Activated CD4-positive, alpha-beta T cell treated with anti-CD3 and anti-CD28 coated beads, Interleukin-2, Interleukin-6, amounts not matched to agents 100 ng/mL and 50 ng/mL, durations not matched to agents 16 hours and 8 hours (primary cell): ENCODE results near the gene TTBK2.
"Not testable (repeated sequence)": the region's sequence is repeated elsewhere in the genome, so short reads cannot be mapped to it uniquely, and the experiment has no call there.

Experiments
- DNase-seq: peaks from one replicate; pipeline ENCODE4 v3.0.0-alpha.2; 2020

The TTBK2 gene

DNA sequence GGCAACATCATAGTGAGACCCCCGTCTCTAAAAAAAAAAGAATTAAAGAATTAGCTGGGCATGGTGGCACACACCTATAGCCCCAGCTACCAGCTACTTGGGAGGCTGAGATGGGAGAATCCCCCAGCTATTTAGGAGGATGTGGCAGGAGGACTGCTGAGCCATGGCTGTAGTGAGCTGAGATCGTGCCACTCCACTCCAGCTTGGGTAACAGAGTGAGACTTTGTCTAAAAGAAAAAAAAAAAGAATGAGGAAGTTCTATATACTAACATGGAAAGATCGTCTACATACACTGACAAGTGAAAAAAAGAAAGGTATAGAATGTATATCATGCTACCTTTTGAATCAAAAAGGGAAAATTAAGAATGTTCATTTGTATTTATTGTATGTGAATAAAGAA is 99.8 kb downstream of the TTBK2 start:
- no peak for DNase-seq

DNA sequence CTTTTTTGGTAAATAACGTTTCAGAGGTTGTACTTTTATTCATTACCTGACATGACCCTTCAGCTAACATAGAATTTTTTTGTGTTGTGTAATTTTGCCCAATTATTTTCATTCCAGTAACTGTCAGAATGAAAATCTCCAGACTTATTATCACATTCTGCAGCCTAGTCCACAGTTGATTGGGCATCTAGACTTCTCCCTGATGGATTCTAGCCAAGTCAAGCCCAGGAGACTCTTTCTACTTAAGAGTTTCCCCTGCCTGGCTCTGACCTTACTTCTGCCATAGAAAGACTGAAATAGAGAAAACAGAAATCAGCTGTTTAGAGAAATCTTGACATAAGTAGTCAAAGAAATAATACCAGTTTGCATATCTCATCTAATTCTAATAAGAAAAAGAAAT is 100.8 kb downstream of the TTBK2 start:
- DNase-seq, result no peak

DNA sequence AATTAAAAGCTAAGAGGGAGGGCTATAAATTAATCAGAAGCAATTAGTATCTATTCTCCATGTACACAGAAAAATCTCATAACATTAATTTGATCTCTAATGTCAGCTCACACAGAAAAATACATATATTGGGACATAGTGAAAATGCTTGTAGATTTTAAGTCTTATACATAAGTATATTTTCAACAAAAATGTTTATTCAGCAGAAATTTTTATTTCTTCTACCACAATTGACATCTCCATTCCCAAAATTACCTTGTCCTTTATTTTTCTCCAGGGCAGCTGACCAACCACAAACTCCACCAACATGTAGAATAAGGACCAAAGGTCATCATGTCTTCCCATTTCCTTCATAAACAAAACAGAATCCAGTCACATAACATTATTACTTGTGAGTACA is 109.1 kb downstream of the TTBK2 start:
- DNase-seq, result no peak

DNA sequence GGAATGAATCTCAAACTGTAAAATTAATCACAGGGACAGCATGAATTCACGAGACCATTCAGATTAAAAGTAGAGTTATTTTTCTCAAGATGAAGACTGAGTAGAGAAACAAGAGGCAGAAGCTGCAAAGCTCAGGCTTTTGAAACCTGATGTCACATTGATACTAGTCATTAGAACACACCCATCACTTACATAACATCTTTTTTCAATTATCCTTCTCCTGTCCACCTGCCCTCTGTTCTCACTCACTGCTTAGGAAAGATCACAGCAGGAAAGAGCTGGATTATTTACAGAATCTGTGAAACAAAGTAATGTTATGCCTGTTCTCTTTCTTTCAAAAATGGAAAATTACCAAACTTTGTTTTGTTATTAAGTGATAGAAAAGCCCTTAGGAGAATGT is 111.7 kb downstream of the TTBK2 start:
- no peak for DNase-seq

DNA sequence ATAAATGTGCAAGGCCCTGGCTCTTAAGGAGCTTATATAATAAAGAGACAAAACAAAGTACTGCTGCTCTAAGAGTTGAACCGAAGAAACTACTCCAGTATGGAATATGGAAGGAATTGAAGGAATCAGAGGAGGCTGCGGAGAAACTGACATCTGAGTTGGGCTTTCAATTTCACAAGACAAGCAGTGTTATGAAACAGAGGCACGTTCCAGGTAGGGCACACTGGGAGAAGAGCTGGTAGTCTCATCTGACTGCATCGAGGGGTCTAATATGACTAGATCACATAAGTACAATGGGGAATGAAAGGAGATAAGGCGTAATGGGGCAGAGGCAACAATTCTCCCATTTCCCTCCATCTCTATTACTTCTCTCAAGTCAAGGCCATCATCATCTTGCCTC is 115.3 kb downstream of the TTBK2 start:
- no peak for DNase-seq

DNA sequence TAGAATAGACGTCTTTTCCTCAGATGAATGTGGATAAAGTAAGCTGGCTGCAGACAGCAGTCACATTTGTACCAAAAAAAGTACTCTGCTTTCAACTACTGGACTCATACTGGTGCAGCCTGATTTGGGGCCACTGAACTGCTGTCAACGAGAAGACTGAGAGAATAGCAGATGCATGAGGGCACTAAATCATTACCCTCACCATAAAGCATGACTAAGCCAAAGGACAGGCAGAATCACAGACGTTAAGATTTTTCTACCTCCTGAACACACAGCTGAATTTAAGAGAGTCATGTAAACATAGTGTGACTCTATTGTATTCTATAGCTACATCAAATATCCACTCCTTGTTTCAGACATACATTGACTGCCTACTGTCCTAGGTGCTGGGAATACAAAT is 115.8 kb downstream of the TTBK2 start:
- no peak for DNase-seq

DNA sequence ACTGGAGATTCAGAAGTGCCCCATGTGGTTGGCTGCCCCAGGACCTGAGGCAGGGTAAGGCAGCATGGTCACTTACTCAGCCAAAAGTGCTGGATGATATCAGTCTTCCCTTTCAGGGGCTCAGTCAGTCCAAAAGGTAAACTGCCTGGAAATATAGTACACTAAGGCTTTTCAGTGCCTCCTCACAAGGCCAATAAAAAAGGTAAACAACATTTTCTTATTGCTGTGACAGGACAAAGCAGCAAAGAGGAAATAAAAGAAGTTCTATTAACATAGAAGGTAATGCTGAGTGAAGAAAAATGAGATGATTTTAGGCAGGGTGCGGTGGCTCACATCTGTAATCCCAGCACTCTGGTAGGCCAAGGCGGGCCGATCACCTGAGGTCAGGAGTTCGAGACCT is 117.1 kb downstream of the TTBK2 start:
- DNase-seq, result no peak

DNA sequence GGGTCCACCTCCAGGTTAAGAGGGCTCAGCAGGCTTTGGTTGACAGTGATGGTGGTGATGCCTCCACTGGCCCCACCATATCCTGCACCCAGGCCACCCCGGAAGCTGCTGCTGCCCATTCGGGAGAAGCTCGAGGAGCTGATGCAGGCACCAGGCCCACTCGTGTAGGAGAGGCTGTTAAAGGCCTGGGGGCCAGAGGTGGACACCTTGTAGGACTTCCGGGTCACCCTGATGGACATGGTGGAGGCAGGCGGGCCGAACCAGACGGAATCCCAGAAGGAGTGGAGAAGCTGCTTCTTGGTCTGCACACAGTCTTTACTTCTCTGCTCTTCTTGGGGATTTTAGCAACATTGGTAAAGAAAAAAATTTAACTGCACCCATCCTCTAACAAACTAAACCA is 118.4 kb downstream of the TTBK2 start:
- no peak for DNase-seq

DNA sequence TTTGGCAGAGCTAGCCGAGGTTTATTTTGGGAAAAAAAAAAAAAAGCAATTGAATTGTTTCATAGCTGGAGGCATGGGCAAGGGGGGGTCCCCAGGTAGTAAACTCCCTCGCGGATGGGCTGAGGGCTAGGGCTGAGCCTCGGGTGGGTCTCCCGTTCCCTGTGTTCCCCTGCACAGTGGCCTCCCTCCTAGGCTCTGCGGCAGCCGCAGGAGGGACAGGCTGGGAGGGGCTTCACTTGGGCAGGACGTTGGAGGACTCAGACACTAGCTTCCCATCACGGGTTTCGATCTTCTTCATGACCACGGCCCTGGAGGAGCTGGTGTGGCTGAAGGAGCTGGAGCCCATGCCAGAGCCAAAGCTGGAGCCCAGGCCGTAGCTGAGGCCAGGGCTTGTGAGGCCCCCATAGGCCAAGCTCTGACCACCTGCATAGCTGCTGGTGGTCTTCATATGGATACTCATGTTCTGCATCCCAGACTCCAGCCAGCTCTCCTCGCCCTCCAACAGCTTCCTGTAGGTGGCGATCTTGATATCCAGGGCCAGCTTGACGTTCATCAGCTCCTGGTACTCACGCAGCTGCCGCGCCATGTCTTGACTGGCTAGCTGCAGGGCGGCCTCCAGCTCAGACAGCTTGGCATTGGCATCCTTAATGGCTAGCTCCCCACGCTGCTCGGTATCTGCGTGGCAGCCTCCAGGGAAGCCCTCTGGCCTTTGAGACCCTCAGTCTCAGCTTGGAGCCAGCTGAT is 119.7 kb downstream of the TTBK2 start:
- peak; percentile 8 for DNase-seq

DNA sequence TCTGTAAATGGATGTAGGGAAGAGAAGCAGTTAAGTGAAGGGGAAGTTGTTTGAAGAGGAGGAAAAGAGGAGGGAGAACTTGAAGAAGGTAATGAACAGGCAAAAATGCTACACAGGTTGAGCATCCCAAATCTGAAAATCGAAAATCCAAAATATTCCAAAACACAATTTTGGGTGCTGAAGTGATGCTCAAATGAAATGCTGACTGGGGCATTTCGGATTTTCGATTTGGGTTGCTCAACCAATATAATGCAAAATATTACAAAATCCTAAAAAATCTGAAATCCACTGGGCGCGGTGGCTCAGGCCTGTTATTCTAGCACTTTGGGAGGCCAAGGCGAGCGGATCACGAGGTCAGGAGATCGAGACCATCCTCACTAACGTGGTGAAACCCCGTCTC is 121.8 kb downstream of the TTBK2 start:
- no peak for DNase-seq

DNA sequence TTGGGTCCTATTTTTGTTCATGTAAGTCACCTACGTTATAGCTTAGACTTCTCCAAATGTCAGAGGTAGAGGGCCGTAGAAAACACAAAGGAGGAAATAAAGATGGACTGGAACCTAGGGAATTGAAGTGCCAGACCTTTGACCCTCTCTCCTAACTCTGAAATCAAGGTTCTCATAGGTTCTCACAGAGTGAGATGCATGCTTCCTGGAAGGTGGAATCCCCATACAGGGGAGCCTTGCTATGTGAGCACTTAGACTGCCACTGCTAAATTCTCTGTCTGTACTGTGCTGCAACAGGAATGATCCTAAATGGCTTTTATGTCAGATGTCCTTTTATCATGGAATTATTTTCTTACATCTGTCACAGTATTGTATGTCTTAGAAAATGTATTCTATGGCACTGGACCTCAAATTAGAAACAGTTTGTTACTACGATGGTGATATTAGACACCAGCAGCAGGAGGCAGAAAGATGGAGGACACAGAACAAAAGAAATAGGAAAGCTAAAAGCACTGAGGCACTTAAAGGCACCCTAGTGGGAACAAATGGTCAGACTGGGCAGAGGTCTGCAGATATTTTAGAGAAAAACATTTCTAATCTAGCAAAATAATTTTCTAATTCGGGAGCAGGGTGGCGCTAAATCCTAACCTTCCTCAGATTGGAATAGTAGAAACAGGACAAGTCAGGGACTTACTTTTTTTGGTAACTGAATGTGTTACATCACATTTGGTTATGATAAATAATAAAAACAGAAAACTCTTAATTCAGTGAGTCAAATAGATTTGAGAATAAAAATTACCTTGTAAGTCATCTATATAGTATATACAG is 123.4 kb downstream of the TTBK2 start:
- no peak for DNase-seq

DNA sequence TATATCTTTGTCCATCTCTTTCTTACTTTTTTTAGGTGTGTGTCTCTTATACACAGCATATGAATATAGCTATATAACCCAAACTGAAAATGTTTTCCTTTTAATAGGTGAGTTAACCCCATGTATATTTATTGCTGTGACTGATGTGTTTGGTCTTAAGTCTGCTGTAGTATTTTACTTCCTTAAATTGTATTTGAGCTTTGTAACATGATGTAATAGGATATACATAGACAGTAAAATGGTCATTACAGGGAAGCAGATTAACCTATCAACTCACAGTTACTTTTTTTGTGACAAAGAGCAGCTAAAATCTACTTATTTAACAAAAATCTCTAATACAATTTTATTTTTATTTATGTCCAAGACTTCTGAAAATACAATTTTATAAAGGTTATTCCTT is 131.9 kb downstream of the TTBK2 start:
- DNase-seq, result no peak

DNA sequence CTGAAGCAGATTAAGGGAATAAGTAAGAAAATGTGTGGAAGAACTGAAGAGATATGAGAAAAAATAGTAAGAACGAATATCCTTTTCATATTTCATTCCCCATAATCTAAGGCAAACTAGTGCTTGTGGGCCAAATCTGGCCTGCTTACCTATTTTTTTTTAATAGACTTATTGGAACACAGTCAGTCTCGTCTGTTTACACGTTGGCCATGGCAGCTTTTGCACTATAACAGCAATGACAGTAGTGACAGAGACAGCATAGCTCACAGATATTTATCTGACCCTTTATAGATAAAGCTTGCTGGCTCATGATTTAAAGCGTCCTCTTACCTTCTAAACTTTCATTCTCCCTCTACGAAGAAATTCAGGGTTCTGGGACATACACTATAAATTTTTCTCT is 133.6 kb downstream of the TTBK2 start:
- no peak for DNase-seq

DNA sequence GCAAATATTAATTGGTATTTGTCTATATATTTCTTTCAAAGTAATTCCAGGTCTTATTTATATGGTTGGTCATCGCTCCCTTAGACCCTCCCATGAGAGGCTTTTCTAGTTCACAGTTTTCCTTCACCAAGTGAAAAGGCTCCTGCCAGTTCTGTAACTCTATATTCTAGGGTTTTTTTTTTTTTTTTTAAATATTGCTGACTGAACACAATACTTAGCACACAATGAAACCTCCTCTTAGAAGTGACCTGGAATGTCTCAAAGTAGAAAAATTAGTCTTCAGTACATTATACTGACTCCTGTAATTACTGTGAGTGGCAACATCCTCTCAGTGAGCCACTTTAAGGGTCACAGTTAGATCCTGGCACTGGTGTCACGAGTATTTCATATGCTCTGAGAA is 135.0 kb downstream of the TTBK2 start:
- DNase-seq, result no peak

DNA sequence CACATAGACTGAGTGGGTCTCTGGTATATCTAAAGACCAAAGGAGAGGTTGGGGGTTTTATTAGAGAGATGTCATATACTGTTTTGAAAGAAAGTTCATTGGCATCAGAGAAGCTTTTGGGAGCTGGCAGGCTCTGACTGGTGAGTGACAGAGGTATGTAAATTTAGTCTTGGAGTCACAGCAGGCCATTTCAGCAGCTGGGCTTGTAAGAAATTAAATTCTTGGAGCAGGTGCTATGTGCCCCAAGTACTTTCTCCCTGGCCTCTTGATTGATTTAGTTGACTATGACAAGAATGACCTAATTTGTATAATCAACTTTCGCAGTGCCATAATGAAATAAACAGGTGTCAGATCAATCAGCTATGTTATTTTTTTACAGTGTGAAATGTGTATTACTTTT is 135.9 kb downstream of the TTBK2 start:
- DNase-seq, result no peak

DNA sequence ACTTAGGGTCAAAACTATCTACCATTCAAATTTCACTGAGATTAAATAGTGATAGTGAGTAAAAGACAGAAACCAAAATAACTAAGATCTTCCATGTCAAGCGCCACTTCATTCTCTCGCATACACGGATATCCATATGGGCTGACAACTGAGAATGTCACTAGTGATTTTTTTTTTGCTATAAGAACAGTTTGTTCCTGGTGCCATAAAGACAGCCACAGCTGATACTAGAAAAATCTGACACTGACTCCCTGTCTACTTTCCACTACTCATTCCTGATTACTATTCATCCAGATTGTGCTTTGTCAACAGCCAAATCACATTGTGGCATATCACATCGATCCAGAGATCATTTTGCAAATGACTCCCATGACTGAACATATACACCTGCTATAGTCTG is 137.9 kb downstream of the TTBK2 start:
- no peak for DNase-seq

DNA sequence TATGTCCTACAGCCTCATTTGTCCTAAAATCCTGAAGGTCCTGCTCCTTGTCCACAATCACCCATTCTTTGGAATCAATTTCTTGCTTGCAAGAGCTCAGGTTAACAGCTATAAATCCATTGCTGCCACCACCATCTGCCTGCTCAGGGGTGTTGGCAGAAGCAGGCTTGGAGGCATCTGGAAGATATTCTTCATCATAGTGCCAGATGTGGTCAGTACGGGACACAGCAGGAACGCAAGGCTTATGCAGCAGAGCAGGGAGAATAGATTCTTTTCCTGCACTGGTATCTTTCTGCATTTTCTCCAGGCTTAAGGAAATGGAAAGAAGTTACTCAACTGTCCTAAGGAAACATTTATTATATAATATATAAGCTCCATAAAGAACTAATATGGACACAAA is 145.2 kb downstream of the TTBK2 start:
- no peak for DNase-seq

DNA sequence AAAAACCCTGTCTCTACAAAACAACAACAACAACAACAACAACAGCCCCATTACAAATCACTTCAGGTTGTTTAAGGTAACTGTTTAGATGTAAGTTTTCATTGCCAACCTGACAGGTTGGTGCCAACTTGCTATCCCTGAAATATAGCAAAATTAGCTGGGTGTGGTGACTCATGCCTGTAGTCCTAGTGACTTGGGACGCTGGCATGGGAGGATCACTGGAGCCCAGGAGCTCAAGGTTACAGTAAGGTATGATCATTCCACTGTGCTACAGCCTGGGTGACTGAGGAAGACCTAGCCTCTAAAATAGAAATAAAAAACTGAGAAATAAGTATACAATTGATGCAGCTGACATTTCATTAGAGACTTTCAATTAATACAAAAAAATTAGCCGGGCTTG is 147.7 kb downstream of the TTBK2 start:
- no peak for DNase-seq

DNA sequence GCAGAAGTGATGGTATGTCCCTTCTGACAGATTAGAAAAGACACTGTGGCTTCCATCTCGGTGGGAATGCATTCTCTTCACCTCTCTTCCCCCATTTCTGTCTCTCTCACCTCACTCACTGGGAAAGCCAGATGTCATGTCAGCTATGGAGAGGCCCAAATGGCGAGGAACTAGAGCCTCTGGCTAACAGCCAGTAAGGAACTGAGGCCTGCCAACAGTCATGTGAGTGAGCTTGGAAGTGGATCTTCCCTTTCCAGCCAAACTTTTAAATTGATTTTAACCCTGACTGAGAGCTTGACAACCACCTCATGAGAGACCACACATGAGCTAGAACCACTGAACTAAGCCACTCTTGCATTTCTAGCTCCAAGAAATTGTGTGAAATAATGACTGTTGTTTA is 148.4 kb downstream of the TTBK2 start:
- DNase-seq, result no peak

DNA sequence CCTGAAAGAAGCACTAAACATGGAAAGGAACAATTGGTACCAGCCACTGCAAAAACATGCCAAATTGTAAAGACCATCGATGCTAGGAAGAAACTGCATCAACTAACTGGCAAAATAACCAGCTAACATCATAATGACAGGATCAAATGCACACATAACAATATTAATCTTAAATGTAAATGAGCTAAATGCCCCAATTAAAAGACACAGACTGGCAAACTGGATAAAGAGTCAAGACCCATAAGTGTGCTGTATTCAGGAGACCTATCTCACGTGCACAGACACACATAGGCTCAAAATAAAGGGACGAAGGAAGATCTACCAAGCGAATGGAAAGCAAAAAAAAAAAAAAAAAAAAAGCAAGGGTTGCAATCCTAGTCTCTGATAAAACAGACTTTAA is 154.5 kb downstream of the TTBK2 start:
- not testable (repeated sequence) for DNase-seq

DNA sequence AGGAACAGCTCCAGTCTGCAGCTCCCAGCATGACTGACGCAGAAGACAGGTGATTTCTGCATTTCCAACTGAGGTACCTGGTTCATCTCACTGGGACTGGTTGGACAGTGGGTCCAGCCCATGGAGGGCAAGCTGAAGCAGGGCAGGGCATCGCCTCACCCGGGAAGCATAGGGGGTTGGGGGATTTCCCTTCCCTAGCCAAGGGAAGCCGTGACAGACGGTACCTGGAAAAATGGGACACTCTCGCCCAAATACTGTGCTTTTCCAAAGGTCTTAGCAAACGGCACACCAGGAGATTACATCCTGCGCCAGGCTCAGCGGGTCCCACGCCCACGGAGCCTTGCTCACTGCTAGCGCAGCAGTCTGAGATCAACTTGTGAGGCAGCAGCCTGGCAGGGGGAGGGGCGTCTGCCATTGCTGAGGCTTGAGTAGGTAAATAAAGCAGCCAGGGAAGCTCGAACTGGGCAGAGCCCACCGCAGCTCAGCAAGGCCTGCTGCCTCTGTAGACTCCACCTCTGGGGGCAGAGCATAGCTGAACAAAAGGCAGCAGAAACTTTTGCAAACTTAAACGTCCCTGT is 156.3 kb downstream of the TTBK2 start:
- DNase-seq, result not testable (repeated sequence)

DNA sequence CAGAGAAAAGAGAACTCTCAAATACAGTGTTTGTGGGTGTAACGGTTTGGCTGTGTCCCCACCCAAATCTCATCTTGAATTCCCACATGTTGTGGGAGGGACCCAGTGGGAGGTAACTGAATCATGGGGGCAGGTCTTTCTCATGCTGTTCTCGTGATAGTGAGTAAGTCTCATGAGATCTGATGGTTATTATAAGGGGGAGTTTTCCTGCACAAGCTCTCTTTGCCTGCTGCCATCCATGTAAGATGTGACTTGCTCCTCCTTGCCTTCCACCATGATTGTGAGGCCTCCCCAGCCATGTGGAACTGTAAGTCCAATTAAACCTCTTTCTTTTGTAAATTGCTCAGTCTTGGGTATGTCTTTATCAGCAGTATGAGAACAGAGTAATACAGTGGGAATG is 158.8 kb downstream of the TTBK2 start:
- DNase-seq, result not testable (repeated sequence)

DNA sequence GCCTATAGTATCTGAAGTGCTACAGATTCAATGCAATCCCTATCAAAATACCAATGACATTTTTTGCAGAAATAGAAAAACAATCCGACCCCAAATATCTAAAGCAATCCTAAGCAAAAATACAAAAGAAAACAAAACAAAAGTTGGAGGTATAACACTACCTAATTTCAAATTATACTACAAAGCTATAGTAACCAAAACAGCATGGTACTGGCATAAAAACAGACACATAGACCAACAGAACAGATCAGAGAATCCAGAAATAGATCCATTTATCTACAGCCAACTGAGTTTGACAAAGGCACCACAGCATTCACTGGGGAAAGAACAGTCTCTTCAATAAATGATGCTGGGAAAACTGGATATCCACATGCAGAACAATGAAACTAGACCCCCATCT is 159.8 kb downstream of the TTBK2 start:
- DNase-seq, result no peak

DNA sequence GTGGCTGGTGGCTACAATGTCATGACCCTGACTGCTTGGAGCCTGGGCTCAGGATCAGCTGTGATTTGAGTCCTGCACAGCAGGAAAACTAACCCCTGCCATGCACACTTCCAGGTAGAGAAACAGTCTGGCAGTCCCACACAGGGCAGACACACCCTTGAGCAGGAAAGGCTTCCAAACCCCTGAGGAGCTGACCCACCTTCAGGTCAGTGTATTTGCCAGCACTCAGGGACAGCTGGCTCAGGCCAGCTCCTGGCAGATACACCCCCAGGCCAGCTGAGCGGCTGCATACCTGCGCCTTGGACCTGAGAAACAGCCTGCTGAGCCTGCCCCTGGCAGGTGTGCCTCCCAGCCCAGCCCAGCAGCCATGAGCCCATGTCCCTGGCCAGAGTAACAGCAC is 161.5 kb downstream of the TTBK2 start:
- DNase-seq, result no peak
